Nephron (organoid): ENCODE results near the gene CTIF.
"Not testable (repeated sequence)": the region's sequence is repeated elsewhere in the genome, so short reads cannot be mapped to it uniquely, and the experiment has no call there.

Source experiments
- H3K27ac Mint-ChIP-seq, 3 experiments: 2 replicates each; pipeline ENCODE4 v1.8.0; 2020; ENCODE audit warnings: mixed read lengths in 3 of 3, mild to moderate bottlenecking in 2 of 3, moderate library complexity in 1 of 3
- H3K27me3 Mint-ChIP-seq: 2 replicates; pipeline ENCODE4 v1.8.0; 2021; ENCODE audit warnings: low read depth, mild to moderate bottlenecking, moderate library complexity, mixed read lengths
- H3K36me3 Mint-ChIP-seq: 2 replicates; pipeline ENCODE4 v1.8.0; 2020; ENCODE audit warnings: low read depth, mixed read lengths
- H3K4me1 Mint-ChIP-seq: 2 replicates; pipeline ENCODE4 v1.8.0; 2020; ENCODE audit warnings: mixed read lengths
- H3K4me3 Mint-ChIP-seq, 3 experiments: 2 replicates each; pipeline ENCODE4 v1.8.0; 2020; ENCODE audit warnings: mild to moderate bottlenecking in 3 of 3, mixed read lengths in 3 of 3, moderate library complexity in 2 of 3
- H3K9me3 Mint-ChIP-seq: 2 replicates; pipeline ENCODE4 v1.8.0; 2020; ENCODE audit warnings: mixed read lengths
- CTCF ChIP-seq, 3 experiments: fragments of 200-600 bp; sonication (generic); IDR thresholded peaks; one replicate each; pipeline ENCODE4 v1.5.0; 2021; ENCODE audit warnings: antibody characterized with exemption in 3 of 3; ENCODE audit not compliant: unreplicated experiment in 3 of 3

The CTIF gene

GRCh38 chr18:48869591-48869990, 330.8 kb downstream of the CTIF start:
- Mint-ChIP-seq H3K4me1 (peaks cover 40% of the 10 kb centered on the region), H3K9me3 (no peaks in the 10 kb centered on the region), H3K27me3 (peaks cover 6% of the 10 kb centered on the region), H3K36me3 (peaks cover 6% of the 10 kb centered on the region), H3K4me3 (no peak overlapping the region), H3K27ac (no peak overlapping the region)
- no peak for TF ChIP-seq CTCF (IDR thresholded peaks at IDR 0.05; ENCODE audit: unreplicated experiment in 3 of 3)

- H3K4me3 Mint-ChIP-seq, H3K27ac Mint-ChIP-seq, H3K36me3 Mint-ChIP-seq, H3K27me3 Mint-ChIP-seq, H3K9me3 Mint-ChIP-seq: not testable (repeated sequence)
- peaks cover 53% of the 10 kb centered on the region for H3K4me1 Mint-ChIP-seq
Observed at GRCh38 chr18:48870926-48871325, 332.1 kb downstream of the CTIF start.

GRCh38 chr18:48871391-48872166, 332.7 kb downstream of the CTIF start:
- TF ChIP-seq CTCF (IDR thresholded peaks at IDR 0.05; ENCODE audit: unreplicated experiment in 3 of 3): no peak
- peaks cover 6% of the 10 kb centered on the region for H3K27me3 Mint-ChIP-seq
- H3K36me3 Mint-ChIP-seq: no peaks in the 10 kb centered on the region
- H3K9me3 Mint-ChIP-seq: no peaks in the 10 kb centered on the region
- H3K4me1 Mint-ChIP-seq: peaks cover 54% of the 10 kb centered on the region
- H3K4me3 Mint-ChIP-seq: no peak overlapping the region
- no peak overlapping the region for H3K27ac Mint-ChIP-seq

- peaks cover 57% of the 10 kb centered on the region for H3K4me1 Mint-ChIP-seq
- no peaks in the 10 kb centered on the region for H3K9me3 Mint-ChIP-seq
- TF ChIP-seq CTCF (IDR thresholded peaks at IDR 0.05; ENCODE audit: unreplicated experiment in 3 of 3): no peak
- H3K36me3 Mint-ChIP-seq: no peaks in the 10 kb centered on the region
- no peak overlapping the region for H3K4me3 Mint-ChIP-seq
- H3K27ac Mint-ChIP-seq: peak overlapping the region in 2 of 3 experiments; percentile 50 to 73
- peaks cover 6% of the 10 kb centered on the region for H3K27me3 Mint-ChIP-seq
Observed at GRCh38 chr18:48872234-48873145, 333.7 kb downstream of the CTIF start.

- Mint-ChIP-seq H3K9me3 (no peaks in the 10 kb centered on the region), H3K4me1 (peaks cover 54% of the 10 kb centered on the region), H3K36me3 (no peaks in the 10 kb centered on the region), H3K4me3 (no peak overlapping the region), H3K27ac (peak overlapping the region in 2 of 3 experiments; percentile 26 to 86), H3K27me3 (peaks cover 6% of the 10 kb centered on the region)
- TF ChIP-seq CTCF (IDR thresholded peaks at IDR 0.05; ENCODE audit: unreplicated experiment in 3 of 3): no peak
Observed at GRCh38 chr18:48874233-48874632, 335.4 kb downstream of the CTIF start.

- Mint-ChIP-seq H3K4me3 (no peak overlapping the region), H3K9me3 (no peaks in the 10 kb centered on the region), H3K36me3 (no peaks in the 10 kb centered on the region), H3K27me3 (peaks cover 9% of the 10 kb centered on the region), H3K4me1 (peaks cover 54% of the 10 kb centered on the region), H3K27ac (peak overlapping the region; percentile 7 to 86 (median 86))
- TF ChIP-seq CTCF (IDR thresholded peaks at IDR 0.05; ENCODE audit: unreplicated experiment in 3 of 3): no peak
Observed at GRCh38 chr18:48874701-48875162, 335.9 kb downstream of the CTIF start.
